Glutamatergic neuron (in vitro differentiated cells): ENCODE data around the gene CPNE8. TPM values are rescaled to one million over a fixed set of nuclear protein-coding genes. Genes with fewer than 3 reads are reported as not detected.

Source experiments
- DNase-seq: peaks from one replicate; pipeline ENCODE4 v3.0.0; 2022
- H3K27ac Mint-ChIP-seq: one replicate; pipeline ENCODE4 v1.8.0; 2020; ENCODE audit warnings: mild to moderate bottlenecking, mixed read lengths, inconsistent platforms; ENCODE audit not compliant: unreplicated experiment
- H3K27me3 Mint-ChIP-seq: one replicate; pipeline ENCODE4 v1.8.0; 2020; ENCODE audit warnings: mild to moderate bottlenecking, moderate library complexity, mixed read lengths, inconsistent platforms; ENCODE audit not compliant: unreplicated experiment
- H3K36me3 Mint-ChIP-seq: one replicate; pipeline ENCODE4 v1.8.0; 2020; ENCODE audit warnings: mild to moderate bottlenecking, mixed read lengths, inconsistent platforms; ENCODE audit not compliant: unreplicated experiment
- H3K4me1 Mint-ChIP-seq: one replicate; pipeline ENCODE4 v1.8.0; 2020; ENCODE audit warnings: mild to moderate bottlenecking, low read depth, mixed read lengths, inconsistent platforms; ENCODE audit not compliant: unreplicated experiment
- H3K4me3 Mint-ChIP-seq: one replicate; pipeline ENCODE4 v1.8.0; 2020; ENCODE audit warnings: mild to moderate bottlenecking, mixed read lengths, inconsistent platforms; ENCODE audit not compliant: unreplicated experiment
- H3K9me3 Mint-ChIP-seq: one replicate; pipeline ENCODE4 v1.8.0; 2020; ENCODE audit warnings: mild to moderate bottlenecking, moderate library complexity, mixed read lengths, inconsistent platforms; ENCODE audit not compliant: unreplicated experiment
- CTCF ChIP-seq: fragments of 200-600 bp; sonication (generic); IDR thresholded peaks from one replicate; pipeline ENCODE4 v1.5.0; 2021; ENCODE audit not compliant: partially characterized antibody, unreplicated experiment
- total RNA-seq: library from RNA; stranded (reverse); fragmentation: NEBNext Ultra II Directional; extraction: Animal tissue kit (Norgen Biotek cat#: 25700); gene quantifications from one replicate; pipeline ENCODE4 v1.2.1, GENCODE V29; 2021; ENCODE audit not compliant: unreplicated experiment

Gene CPNE8
- total RNA-seq, 1 donor from 2014 or later = 5.9 TPM

GRCh38 chr12:38713294-38713693, 192.1 kb downstream of the CPNE8 start:
- Mint-ChIP-seq H3K27me3 (no peaks in the 10 kb centered on the region), H3K27ac (no peak overlapping the region), H3K4me1 (peaks cover 3% of the 10 kb centered on the region), H3K9me3 (peaks cover 4% of the 10 kb centered on the region), H3K4me3 (no peak overlapping the region), H3K36me3 (no peaks in the 10 kb centered on the region)
- no peak for TF ChIP-seq CTCF
- DNase-seq = no peak

GRCh38 chr12:38711054-38711453, 194.3 kb downstream of the CPNE8 start:
- Mint-ChIP-seq H3K36me3 (no peaks in the 10 kb centered on the region), H3K27ac (no peak overlapping the region), H3K9me3 (no peaks in the 10 kb centered on the region), H3K4me3 (no peak overlapping the region), H3K4me1 (peaks cover 3% of the 10 kb centered on the region), H3K27me3 (no peaks in the 10 kb centered on the region)
- DNase-seq = no peak
- no peak for TF ChIP-seq CTCF

- no peak for DNase-seq
- TF ChIP-seq CTCF = no peak
- Mint-ChIP-seq H3K4me1 (peaks cover 3% of the 10 kb centered on the region), H3K27ac (no peak overlapping the region), H3K9me3 (no peaks in the 10 kb centered on the region), H3K36me3 (no peaks in the 10 kb centered on the region), H3K4me3 (no peak overlapping the region), H3K27me3 (no peaks in the 10 kb centered on the region)
Observed at GRCh38 chr12:38708466-38708865, 196.9 kb downstream of the CPNE8 start.

- no peak for DNase-seq
- TF ChIP-seq CTCF = no peak
Observed at GRCh38 chr12:38707648-38708047, 197.7 kb downstream of the CPNE8 start.

GRCh38 chr12:38697289-38697688, 208.1 kb downstream of the CPNE8 start:
- no peaks in the 10 kb centered on the region for H3K4me1 Mint-ChIP-seq
- no peaks in the 10 kb centered on the region for H3K27me3 Mint-ChIP-seq
- H3K36me3 Mint-ChIP-seq = no peaks in the 10 kb centered on the region
- no peak for TF ChIP-seq CTCF
- H3K27ac Mint-ChIP-seq = no peak overlapping the region
- H3K4me3 Mint-ChIP-seq = no peak overlapping the region
- DNase-seq = no peak
- H3K9me3 Mint-ChIP-seq = no peaks in the 10 kb centered on the region

More at GRCh38 chr12:38707648-38708047, 197.7 kb downstream of the CPNE8 start:
- H3K27me3 Mint-ChIP-seq = no peaks in the 10 kb centered on the region
- H3K9me3 Mint-ChIP-seq = no peaks in the 10 kb centered on the region
- no peak overlapping the region for H3K27ac Mint-ChIP-seq
- no peaks in the 10 kb centered on the region for H3K36me3 Mint-ChIP-seq
- H3K4me1 Mint-ChIP-seq = no peaks in the 10 kb centered on the region
- no peak overlapping the region for H3K4me3 Mint-ChIP-seq
